Measurements from ENCODE around the gene PLXNA4. TPM values are rescaled to one million over a fixed set of nuclear protein-coding genes. Genes with fewer than 3 reads are reported as not detected.

Gene PLXNA4
- total and polyA plus RNA-seq, 11 donors, result 1.8 to 22.1 (median 10.5) TPM

DNA sequence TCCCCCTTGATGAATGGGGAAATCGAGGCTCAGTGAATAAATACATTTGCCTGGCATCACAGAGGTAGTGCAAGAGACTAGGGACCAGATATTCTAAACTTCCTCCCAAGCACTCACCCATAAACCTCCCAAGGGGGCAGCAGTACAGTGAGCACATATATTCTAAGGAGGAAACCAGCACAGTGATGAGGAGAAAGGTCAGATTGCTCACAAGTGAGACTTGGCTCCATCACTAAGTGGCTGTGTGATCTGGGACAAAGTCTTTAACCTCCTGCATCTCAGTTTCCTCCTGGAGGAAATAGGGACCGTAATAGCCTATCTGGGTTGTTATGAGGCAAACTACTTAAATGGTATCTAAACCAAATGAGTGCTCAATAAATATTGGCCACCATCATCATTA lies 4.3 kb downstream of the PLXNA4 start:
- H3K4me1 ChIP-seq, result peaks cover 0 to 37% (median 9%) of the 10 kb centered on the region in 12 donors
- peaks cover 0 to 4% (median 0%) of the 10 kb centered on the region in 9 donors for H3K36me3 ChIP-seq
- no peaks in the 10 kb centered on the region for H3K9me3 ChIP-seq
- no peak for DNase-seq
- WGBS, 4 donors, result 65 to 78% (median 72%) methylated on average over 2 of the region's 2 CpGs
- no peak overlapping the region for H3K4me3 ChIP-seq
- TF ChIP-seq, protein P1, sequence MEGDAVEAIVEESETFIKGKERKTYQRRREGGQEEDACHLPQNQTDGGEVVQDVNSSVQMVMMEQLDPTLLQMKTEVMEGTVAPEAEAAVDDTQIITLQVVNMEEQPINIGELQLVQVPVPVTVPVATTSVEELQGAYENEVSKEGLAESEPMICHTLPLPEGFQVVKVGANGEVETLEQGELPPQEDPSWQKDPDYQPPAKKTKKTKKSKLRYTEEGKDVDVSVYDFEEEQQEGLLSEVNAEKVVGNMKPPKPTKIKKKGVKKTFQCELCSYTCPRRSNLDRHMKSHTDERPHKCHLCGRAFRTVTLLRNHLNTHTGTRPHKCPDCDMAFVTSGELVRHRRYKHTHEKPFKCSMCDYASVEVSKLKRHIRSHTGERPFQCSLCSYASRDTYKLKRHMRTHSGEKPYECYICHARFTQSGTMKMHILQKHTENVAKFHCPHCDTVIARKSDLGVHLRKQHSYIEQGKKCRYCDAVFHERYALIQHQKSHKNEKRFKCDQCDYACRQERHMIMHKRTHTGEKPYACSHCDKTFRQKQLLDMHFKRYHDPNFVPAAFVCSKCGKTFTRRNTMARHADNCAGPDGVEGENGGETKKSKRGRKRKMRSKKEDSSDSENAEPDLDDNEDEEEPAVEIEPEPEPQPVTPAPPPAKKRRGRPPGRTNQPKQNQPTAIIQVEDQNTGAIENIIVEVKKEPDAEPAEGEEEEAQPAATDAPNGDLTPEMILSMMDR (IDR thresholded peaks at IDR 0.05), result no peak
- no peak for TF ChIP-seq POLR2A (IDR thresholded peaks at IDR 0.05)
- no peak overlapping the region for H3K27ac ChIP-seq
- H3K27me3 ChIP-seq, result peaks cover 0 to 48% (median 5%) of the 10 kb centered on the region in 9 donors
- intact Hi-C loops (cut with DNase I), result loop anchor here in 6 of 10 donors (5.0 to 10.0 kb wide), 5 partner anchors 67 to 627 kb away; no protein-coding TSS in a partner anchor
- ATAC-seq, result no peak

DNA sequence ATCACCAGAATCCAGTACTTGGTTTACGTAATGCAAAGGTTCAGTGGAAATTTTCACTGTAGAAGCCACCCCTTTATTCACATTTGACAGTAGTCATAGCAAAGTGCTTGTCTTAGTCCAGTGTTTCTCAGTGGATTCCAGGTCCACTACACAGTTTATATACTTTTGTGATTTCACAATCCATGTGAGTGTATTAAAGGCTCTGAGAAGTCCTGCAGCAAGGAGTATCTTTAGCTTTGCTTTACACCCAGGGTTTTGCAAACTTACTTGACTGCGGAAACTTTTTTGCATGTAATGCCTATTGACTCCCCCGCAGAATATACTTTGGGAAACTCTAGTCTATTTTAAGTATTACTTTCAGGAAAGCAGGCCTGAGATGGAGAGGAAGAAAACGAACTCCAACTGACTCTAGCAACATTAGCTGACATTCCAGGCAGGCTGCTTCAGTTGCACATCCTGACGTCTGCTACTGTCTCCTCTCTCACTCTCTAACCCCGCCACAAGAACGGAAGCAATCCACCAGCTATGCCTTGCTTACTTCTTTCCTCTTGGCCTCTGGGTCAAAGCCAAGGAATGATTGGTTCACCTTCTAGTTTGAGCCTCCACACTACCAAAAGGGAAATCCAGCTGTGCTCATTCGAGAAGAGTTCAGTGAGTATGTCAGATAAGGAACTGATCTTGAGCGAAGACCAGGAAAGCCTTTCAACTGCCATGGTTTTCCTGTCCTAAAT lies 6.2 kb downstream of the PLXNA4 start:
- H3K27ac ChIP-seq, result no peak overlapping the region
- intact Hi-C loops (cut with DNase I), result loop anchor here in 6 of 10 donors (5.0 to 10.0 kb wide), 5 partner anchors 65 to 625 kb away; no protein-coding TSS in a partner anchor
- peaks cover 0 to 43% (median 4%) of the 10 kb centered on the region in 9 donors for H3K27me3 ChIP-seq
- TF ChIP-seq, protein P1 (IDR thresholded peaks at IDR 0.05), result no peak
- no peak for TF ChIP-seq POLR2A (IDR thresholded peaks at IDR 0.05)
- DNase-seq (no peak), ATAC-seq (no peak)
- 52 to 54% (median 53%) methylated on average over 9 of the region's 9 CpGs for WGBS, 4 donors
- H3K4me3 ChIP-seq, result no peak overlapping the region
- H3K36me3 ChIP-seq, result peaks cover 0 to 4% (median 0%) of the 10 kb centered on the region in 9 donors
- H3K9me3 ChIP-seq, result no peaks in the 10 kb centered on the region
- peaks cover 0 to 24% (median 2%) of the 10 kb centered on the region in 12 donors for H3K4me1 ChIP-seq

GRCh38 chr7:132568962-132569361 lies 7.3 kb downstream of the PLXNA4 start:
- Histone ChIP-seq H3K4me3 (no peak overlapping the region), H3K4me1 (peaks cover 0 to 13% (median 1%) of the 10 kb centered on the region in 12 donors), H3K27ac (no peak overlapping the region), H3K36me3 (peaks cover 0 to 4% (median 0%) of the 10 kb centered on the region in 9 donors), H3K9me3 (no peaks in the 10 kb centered on the region), H3K27me3 (peaks cover 0 to 33% (median 3%) of the 10 kb centered on the region in 9 donors)
- DNase-seq (no peak), ATAC-seq (peak in 2 of 4 donors; percentile 29 to 45)
- 82 to 94% (median 85%) methylated on average over 2 of the region's 2 CpGs for WGBS, 4 donors
- TF ChIP-seq, protein P1 (IDR thresholded peaks at IDR 0.05), result no peak
- TF ChIP-seq POLR2A (IDR thresholded peaks at IDR 0.05), result no peak
- intact Hi-C loops (cut with DNase I), result no loop called here

DNA sequence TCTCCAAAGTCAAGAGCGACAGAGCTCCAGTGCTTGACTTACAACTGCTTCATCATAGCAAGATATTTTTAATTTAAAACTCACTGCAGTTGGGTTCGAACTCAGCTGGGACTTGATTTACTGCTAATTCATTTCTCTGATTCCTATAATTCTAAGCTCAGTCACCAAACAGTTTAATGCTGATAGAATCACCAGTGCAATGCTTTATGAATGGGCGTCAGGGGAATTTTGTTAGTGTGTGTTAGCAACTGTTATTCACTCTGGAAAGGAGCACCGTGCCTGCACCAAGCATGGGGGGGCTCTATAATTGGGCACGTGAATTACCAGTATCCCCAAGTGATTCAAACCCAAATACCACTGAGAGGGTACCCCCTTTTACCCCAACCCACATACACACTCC lies 10.4 kb downstream of the PLXNA4 start:
- peaks cover 0 to 2% (median 0%) of the 10 kb centered on the region in 12 donors for H3K4me1 ChIP-seq
- 80 to 89% (median 86%) methylated on average over 5 of the region's 5 CpGs for whole genome bisulfite sequencing, 4 donors
- intact Hi-C loops (cut with DNase I), result no loop called here
- no peak for ATAC-seq
- H3K36me3 ChIP-seq, result peaks cover 0 to 2% (median 0%) of the 10 kb centered on the region in 9 donors
- H3K27me3 ChIP-seq, result peaks cover 0 to 13% (median 0%) of the 10 kb centered on the region in 9 donors
- TF ChIP-seq, protein P1 (IDR thresholded peaks at IDR 0.05), result no peak
- TF ChIP-seq POLR2A (IDR thresholded peaks at IDR 0.05), result no peak
- no peaks in the 10 kb centered on the region for H3K9me3 ChIP-seq
- DNase-seq, result no peak
- H3K4me3 ChIP-seq, result no peak overlapping the region
- H3K27ac ChIP-seq, result no peak overlapping the region
